Activated CD8-positive, alpha-beta memory T cell treated with anti-CD3 and anti-CD28 coated beads, Interleukin-2, amount 50 U/mL, for 24 hours (primary cell): ENCODE measurements around the gene SNTG2.
"Not testable (repeated sequence)": the region's sequence is repeated elsewhere in the genome, so short reads cannot be mapped to it uniquely, and the experiment has no call there.

ENCODE experiments used
- DNase-seq: peaks from one replicate; pipeline ENCODE4 v3.0.0-alpha.2; 2020; ENCODE audit errors: extremely low read depth

Gene SNTG2

DNA sequence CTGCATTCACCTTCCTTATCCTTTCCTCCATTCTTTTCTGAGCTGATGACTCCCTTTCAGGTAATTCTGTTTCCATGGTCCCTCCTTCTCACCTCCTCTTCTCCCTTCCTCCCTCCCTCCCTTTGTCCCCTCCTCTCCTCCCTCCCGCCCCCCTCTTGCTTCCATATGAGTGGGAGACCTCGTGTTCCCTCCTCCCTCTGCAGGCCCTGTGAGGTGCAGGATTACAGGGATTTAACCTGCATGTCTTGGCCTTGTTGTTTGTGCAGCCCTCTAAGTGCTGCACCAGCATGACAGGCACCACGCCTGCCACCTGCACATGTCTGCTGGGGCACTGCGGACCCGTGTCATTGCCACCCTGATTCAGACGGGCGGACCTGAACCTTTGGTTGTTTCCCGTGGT is 103.1 kb downstream of the SNTG2 start:
- DNase-seq = no peak

DNA sequence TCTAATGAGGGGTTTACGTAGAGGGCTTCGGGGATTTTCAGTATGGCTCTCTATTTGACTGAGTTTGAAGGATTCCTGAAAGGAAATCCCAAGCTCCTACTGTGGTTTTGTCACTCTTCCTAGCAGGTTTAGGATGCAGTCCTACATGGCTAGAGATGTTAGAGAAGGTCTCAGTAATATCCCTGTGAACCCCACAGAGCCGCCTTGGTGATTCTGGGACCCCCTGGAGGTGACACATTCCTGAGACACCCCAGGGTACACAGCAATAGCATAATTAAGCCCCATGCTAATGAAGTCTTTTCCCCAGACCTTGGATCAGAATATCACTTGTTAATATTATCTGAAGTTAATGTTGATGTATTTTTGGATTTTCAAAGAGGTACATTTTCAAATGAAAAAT is 103.8 kb downstream of the SNTG2 start:
- DNase-seq = no peak

GRCh38 chr2:1055014-1055595 is 104.5 kb downstream of the SNTG2 start:
- no peak for DNase-seq

- DNase-seq = no peak
Observed at GRCh38 chr2:1060372-1060771, 109.7 kb downstream of the SNTG2 start.

- no peak for DNase-seq
Observed at GRCh38 chr2:1060987-1061386, 110.3 kb downstream of the SNTG2 start.

GRCh38 chr2:1068241-1068640 is 117.6 kb downstream of the SNTG2 start:
- DNase-seq = no peak

GRCh38 chr2:1068822-1069221 is 118.2 kb downstream of the SNTG2 start:
- no peak for DNase-seq

- DNase-seq = no peak
Observed at GRCh38 chr2:1069847-1070246, 119.2 kb downstream of the SNTG2 start.

- DNase-seq = no peak
Observed at GRCh38 chr2:1070601-1071000, 120.0 kb downstream of the SNTG2 start.

DNA sequence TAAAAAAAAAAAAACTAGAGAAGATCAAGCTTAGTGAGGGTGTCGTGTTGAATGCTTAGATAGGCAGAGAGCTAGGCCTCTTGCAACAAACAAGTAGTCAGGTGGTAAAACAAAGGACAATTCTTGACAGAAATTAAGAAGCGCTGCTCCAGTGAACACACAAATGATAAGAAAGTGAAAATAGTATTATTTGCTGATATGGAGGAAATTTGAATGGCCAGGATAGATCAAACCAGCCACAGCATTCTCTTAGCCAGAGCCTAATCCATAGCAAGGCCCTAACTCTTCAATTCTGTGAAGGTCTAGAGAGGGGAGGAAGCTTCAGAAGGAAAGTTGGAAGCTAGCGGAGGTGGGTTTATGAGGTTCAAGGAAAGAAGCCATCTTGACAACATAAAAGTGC is 121.0 kb downstream of the SNTG2 start:
- DNase-seq = no peak

GRCh38 chr2:1072250-1072649 is 121.6 kb downstream of the SNTG2 start:
- DNase-seq = no peak

- DNase-seq = no peak
Observed at GRCh38 chr2:1077911-1078310, 127.3 kb downstream of the SNTG2 start.

GRCh38 chr2:1078326-1078725 is 127.7 kb downstream of the SNTG2 start:
- DNase-seq = no peak

DNA sequence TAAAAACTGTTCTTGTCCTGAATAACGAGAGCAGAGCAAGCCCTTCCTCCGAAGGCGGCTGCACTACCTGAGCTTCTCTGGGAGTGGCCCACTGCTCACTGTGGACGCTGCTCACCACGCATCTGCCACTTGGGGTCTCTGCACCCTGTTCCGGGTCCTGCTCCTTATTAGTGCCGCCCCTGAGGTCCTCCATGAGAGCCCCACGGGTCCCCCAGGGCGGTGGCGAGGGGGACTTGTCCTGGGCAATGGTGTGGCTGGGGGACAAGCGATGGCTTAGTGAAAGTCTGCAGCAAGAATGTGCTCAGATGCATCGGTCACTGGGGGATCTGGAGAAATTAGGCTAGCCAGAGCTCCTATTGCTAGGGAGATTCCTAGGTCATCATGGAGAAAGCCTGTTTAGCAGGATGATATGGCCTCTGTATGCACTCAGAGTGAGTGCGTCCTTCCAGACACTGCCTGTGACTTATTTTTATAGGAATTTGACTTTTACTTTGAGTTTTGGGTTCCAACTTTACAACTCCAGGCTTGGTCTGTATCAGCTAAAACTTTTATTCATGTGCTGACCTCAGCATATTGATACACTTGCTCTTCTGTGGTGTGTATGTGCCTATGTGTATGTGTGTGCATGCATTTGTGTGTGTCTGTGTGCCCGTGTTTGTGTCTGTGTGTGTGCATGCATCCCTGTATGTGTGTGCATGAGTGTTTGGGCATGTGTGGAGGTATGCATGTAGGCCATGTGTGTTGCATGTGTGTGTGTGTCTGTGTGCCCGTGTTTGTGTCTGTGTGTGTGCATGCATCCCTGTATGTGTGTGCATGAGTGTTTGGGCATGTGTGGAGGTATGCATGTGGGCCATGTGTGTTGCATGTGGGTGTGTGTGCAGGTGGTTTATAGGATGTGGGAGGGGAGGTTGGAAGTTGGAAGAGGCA is 129.5 kb downstream of the SNTG2 start:
- DNase-seq = no peak

DNA sequence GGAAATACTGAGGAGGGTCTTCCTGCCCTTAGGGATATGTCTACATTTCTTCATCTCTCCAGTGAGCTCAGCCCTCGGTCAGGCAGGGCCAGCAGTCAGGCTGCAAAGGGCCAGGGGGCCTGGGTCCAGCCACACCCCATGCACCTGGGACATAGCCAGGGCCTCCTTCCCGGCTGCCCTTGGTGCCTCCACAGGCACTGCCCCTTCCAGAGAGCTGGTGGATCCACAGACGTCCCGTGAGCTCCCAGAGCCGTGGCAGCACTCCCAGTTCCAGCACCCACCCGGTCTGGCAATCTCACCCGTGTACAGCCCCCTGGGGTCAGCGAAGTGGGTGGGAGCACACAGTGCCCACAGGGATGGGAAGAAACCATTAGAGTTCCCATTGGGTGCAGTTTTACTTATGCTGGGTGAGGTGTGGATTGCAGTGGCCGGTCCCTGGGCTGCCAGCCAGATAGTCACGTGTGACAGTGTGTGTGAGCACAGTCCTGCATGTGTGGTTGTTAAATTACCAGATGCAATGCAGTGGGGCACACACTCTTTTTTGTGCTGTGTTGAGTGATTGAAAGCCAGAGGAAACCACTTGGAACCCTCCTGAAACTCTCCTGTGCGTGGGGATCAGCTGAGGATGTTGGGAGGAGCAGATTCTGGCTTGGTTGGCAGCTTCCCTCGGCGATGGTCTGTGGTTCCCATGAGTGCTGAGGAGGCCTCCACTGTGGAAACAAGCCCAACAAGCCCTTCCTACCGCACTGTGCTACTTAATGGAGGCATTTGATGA is 131.0 kb downstream of the SNTG2 start:
- no peak for DNase-seq

- no peak for DNase-seq
Observed at GRCh38 chr2:1082456-1083205, 132.0 kb downstream of the SNTG2 start.

- DNase-seq = no peak
Observed at GRCh38 chr2:1088192-1088860, 137.7 kb downstream of the SNTG2 start.

DNA sequence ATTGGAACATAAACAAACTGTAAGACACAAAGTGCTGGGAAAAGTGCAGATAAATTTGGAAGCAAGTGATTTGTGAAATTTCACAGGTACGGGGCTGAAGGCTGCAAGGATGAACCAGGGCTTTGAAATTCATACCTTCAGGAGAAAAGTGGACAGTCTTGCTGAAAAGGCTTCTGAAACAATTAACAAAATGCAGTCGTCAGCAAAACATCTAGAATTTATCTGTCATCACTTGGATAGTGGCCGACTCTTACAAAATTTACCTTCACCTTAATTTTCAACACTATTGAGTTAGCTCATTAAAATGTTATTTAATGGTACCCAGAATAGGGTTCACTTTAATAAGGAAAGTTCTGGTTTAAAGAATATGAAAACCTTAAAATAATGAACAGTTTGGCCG is 138.3 kb downstream of the SNTG2 start:
- DNase-seq = no peak

GRCh38 chr2:1091895-1092585 is 141.4 kb downstream of the SNTG2 start:
- DNase-seq = no peak

GRCh38 chr2:1093668-1094067 is 143.0 kb downstream of the SNTG2 start:
- DNase-seq = not testable (repeated sequence)

- no peak for DNase-seq
Observed at GRCh38 chr2:1097101-1097500, 146.5 kb downstream of the SNTG2 start.
